ENCODE measurements around the gene STON1.

- TF ChIP-seq CTCF (IDR thresholded peaks at IDR 0.05): no peak
- TF ChIP-seq POLR2A (IDR thresholded peaks at IDR 0.05): no peak
These were observed 30.7 kb downstream of the STON1 start for GRCh38 chr2:48560546-48561209.

All from transverse colon (tissue), 3 donors.